Loucy (cell line): ENCODE measurements around the gene FOXP1.

Experiments
- CTCF ChIP-seq: fragments of 200-600 bp; sonication (generic); conservative IDR thresholded peaks from 2 replicates; pipeline ENCODE4 v1.5.1; 2014; ENCODE audit warnings: mild to moderate bottlenecking, antibody characterized with exemption, low read length
- EZH2phosphoT487 ChIP-seq: fragments of 200-600 bp; IDR thresholded peaks from 2 replicates; pipeline ENCODE4 v1.6.1; 2018; ENCODE audit warnings: antibody characterized with exemption, mild to moderate bottlenecking, moderate library complexity, borderline replicate concordance

GRCh38 chr3:70982700-70983140 is 600.8 kb downstream of the FOXP1 start:
- TF ChIP-seq CTCF = no peak
- TF ChIP-seq EZH2phosphoT487 = no peak
